SK-N-SH (cell line): ENCODE results near the gene ZNF559. TPM values are rescaled to one million over a fixed set of nuclear protein-coding genes. Genes with fewer than 3 reads are reported as not detected.

Experiments used
- CTCF ChIA-PET: fragments of 300-600, 350-600 bp; formaldehyde crosslinking; extraction: SDS; loops from one replicate; lab custom pipeline; 2021; lab: Yijun Ruan, JAX
- POLR2A ChIA-PET: fragments of 350-600 bp; sonication (Branson Sonifier 250); formaldehyde crosslinking; extraction: SDS; loops from one replicate; lab custom pipeline; 2020; ENCODE audit warnings: antibody characterized with exemption, inconsistent platforms; lab: Yijun Ruan, JAX
- DNase-seq: peaks from one replicate; pipeline ENCODE4 v3.0.0; 2012
- H2AFZ ChIP-seq: fragments of 200-600 bp; sonication (generic); 2 replicates; pipeline ENCODE4 v1.8.1; 2016; ENCODE audit warnings: antibody characterized with exemption, mild to moderate bottlenecking, low read depth
- H3F3A ChIP-seq: fragments of 200-600 bp; sonication (generic); replicated peaks from 2 replicates; pipeline ENCODE3; 2016; ENCODE audit warnings: antibody characterized with exemption, mild to moderate bottlenecking; ENCODE audit not compliant: insufficient read depth
- H3K27ac ChIP-seq, 2 experiments: fragments of 200-500 bp in 1 of 2; fragments of 200-600 bp in 1 of 2; sonication (Bioruptor generic) in 1 of 2; sonication (generic), shearing (Covaris generic) in 1 of 2; 2 replicates each; pipeline versions ENCODE4 v1.5.1 to v1.6.1; 2014 to 2016; ENCODE audit warnings: low read depth in 2 of 2, inconsistent platforms in 1 of 2, low read length in 1 of 2, mild to moderate bottlenecking in 1 of 2, mixed read lengths in 1 of 2
- H3K27me3 ChIP-seq: fragments of 200-600 bp; sonication (generic), shearing (Covaris generic); 2 replicates; pipeline ENCODE4 v1.6.1; 2016; ENCODE audit warnings: mixed run types; ENCODE audit not compliant: insufficient read depth
- H3K36me3 ChIP-seq, 2 experiments: fragments of 200-500 bp in 1 of 2; fragments of 200-600 bp in 1 of 2; sonication (Bioruptor generic) in 1 of 2; sonication (generic) in 1 of 2; replicated peaks in 1 of 2; 2 replicates each; pipeline versions ENCODE3 to v1.5.1; 2014 to 2016; ENCODE audit warnings: low read length in 1 of 2, mild to moderate bottlenecking in 1 of 2; ENCODE audit not compliant: insufficient read depth in 2 of 2, control insufficient read depth in 1 of 2
- H3K4me1 ChIP-seq, 2 experiments: fragments of 200-500 bp in 1 of 2; fragments of 200-600 bp in 1 of 2; sonication (Bioruptor generic) in 1 of 2; sonication (generic), shearing (Covaris generic) in 1 of 2; 2 replicates each; pipeline versions ENCODE4 v1.5.1 to v1.6.1; 2014 to 2016; ENCODE audit warnings: low read depth in 1 of 2, low read length in 1 of 2, mixed run types in 1 of 2; ENCODE audit not compliant: insufficient read depth in 2 of 2, control insufficient read depth in 1 of 2
- H3K4me2 ChIP-seq: fragments of 200-600 bp; sonication (generic), shearing (Covaris generic); 2 replicates; pipeline ENCODE4 v1.6.1; 2017; ENCODE audit warnings: mixed run types
- H3K4me3 ChIP-seq, 2 experiments: fragments of 200-500 bp in 1 of 2; fragments of 200-600 bp in 1 of 2; sonication (Bioruptor generic) in 1 of 2; sonication (generic), shearing (Covaris generic) in 1 of 2; 2 replicates each; pipeline versions ENCODE4 v1.5.1 to v1.8.1; 2014 to 2016; ENCODE audit warnings: low read depth in 2 of 2, inconsistent platforms in 1 of 2, low read length in 1 of 2, mild to moderate bottlenecking in 1 of 2, mixed read lengths in 1 of 2, moderate library complexity in 1 of 2
- H3K79me2 ChIP-seq: fragments of 200-600 bp; sonication (generic); 2 replicates; pipeline ENCODE4 v1.8.1; 2017; ENCODE audit warnings: mild to moderate bottlenecking; ENCODE audit not compliant: insufficient read depth
- H3K9ac ChIP-seq: fragments of 200-600 bp; sonication (generic); 2 replicates; pipeline ENCODE4 v1.6.1; 2017; ENCODE audit warnings: mixed run types
- H3K9me2 ChIP-seq: fragments of 200-600 bp; sonication (generic); 2 replicates; pipeline ENCODE4 v1.6.1; 2017; ENCODE audit warnings: mixed run types
- H3K9me3 ChIP-seq: fragments of 200-600 bp; sonication (generic); 2 replicates; pipeline ENCODE4 v1.6.1; 2017; ENCODE audit warnings: mixed run types, mild to moderate bottlenecking, moderate library complexity
- H4K20me1 ChIP-seq: fragments of 200-600 bp; sonication (generic); 2 replicates; pipeline ENCODE4 v1.6.1; 2017; ENCODE audit warnings: mild to moderate bottlenecking, mixed run types; ENCODE audit not compliant: insufficient read depth
- CHD2 ChIP-seq: fragments of 150-350 bp; IDR thresholded peaks from 2 replicates; pipeline ENCODE4 v1.6.1; 2018; ENCODE audit warnings: low read length; ENCODE audit not compliant: partially characterized antibody
- FOSL2 ChIP-seq: IDR thresholded peaks from 2 replicates; pipeline ENCODE4 v1.4.0; 2012; ENCODE audit warnings: low read depth, mild to moderate bottlenecking, moderate library complexity, borderline replicate concordance
- FOXJ3 ChIP-seq: sonication (generic); formaldehyde crosslinking; IDR thresholded peaks from 2 replicates; pipeline ENCODE4 v1.5.1; 2020; ENCODE audit warnings: mild to moderate bottlenecking, missing genetic modification reagents
- GABPA ChIP-seq: IDR thresholded peaks from 2 replicates; pipeline ENCODE4 v1.4.0; 2012; ENCODE audit warnings: low read depth, mild to moderate bottlenecking
- GATA2 ChIP-seq: sonication (generic); formaldehyde crosslinking; IDR thresholded peaks from 2 replicates; pipeline ENCODE4 v1.5.0; 2020; ENCODE audit warnings: mild to moderate bottlenecking, missing genetic modification reagents
- MEF2A ChIP-seq: IDR thresholded peaks from 2 replicates; pipeline ENCODE4 v1.4.0; 2012; ENCODE audit warnings: low read depth, borderline replicate concordance
- MXI1 ChIP-seq: IDR thresholded peaks from 2 replicates; pipeline ENCODE4 v1.6.1; 2012; ENCODE audit warnings: mild to moderate bottlenecking, low read depth, low read length, improper control_type of control experiment
- NFIC ChIP-seq: IDR thresholded peaks from 2 replicates; pipeline ENCODE4 v1.4.0; 2012; ENCODE audit warnings: borderline replicate concordance
- PBX3 ChIP-seq: IDR thresholded peaks from 2 replicates; pipeline ENCODE4; 2012
- POLR2AphosphoS5 ChIP-seq: IDR thresholded peaks from 2 replicates; pipeline ENCODE4 v1.6.1; 2012; ENCODE audit warnings: low read depth, low read length
- RCOR1 ChIP-seq: fragments of 150-350 bp; IDR thresholded peaks from 2 replicates; pipeline ENCODE4 v1.6.1; 2017; ENCODE audit warnings: antibody characterized with exemption, low read length
- RXRA ChIP-seq: IDR thresholded peaks from 2 replicates; pipeline ENCODE4 v1.4.0; 2012; ENCODE audit warnings: low read depth, mild to moderate bottlenecking, borderline replicate concordance
- SIN3A ChIP-seq: IDR thresholded peaks from 2 replicates; pipeline ENCODE4 v1.6.1; 2012; ENCODE audit warnings: low read depth, mild to moderate bottlenecking, low read length, moderate library complexity, borderline replicate concordance
- SMC3 ChIP-seq: IDR thresholded peaks from 2 replicates; pipeline ENCODE4 v1.6.1; 2012; ENCODE audit warnings: low read depth, low read length, improper control_type of control experiment
- TCF12 ChIP-seq: IDR thresholded peaks from 2 replicates; pipeline ENCODE4 v1.4.0; 2012
- USF1 ChIP-seq: IDR thresholded peaks from 2 replicates; pipeline ENCODE4 v1.4.0; 2012; ENCODE audit warnings: low read depth, borderline replicate concordance
- USF2 ChIP-seq: fragments of 150-350 bp; IDR thresholded peaks from 2 replicates; pipeline ENCODE4 v1.6.1; 2017; ENCODE audit warnings: antibody characterized with exemption, low read length, low read depth, borderline replicate concordance
- YY1 ChIP-seq: IDR thresholded peaks from 2 replicates; pipeline ENCODE4 v1.4.0; 2012; ENCODE audit warnings: low read depth, mild to moderate bottlenecking
- WGBS: methylation state at CpG from one replicate; pipeline ENCODE4 v1.1.6; 2017; ENCODE audit warnings: low lambda C conversion rate; 5-methylcytosine and 5-hydroxymethylcytosine counted together
- polyA plus RNA-seq, 3 experiments: library from polyadenylated mRNA; depleted of rRNA; stranded (reverse); fragments of >200 nt; gene quantifications; 2 replicates each; pipeline ENCODE4 v1.2.3, GENCODE V29; 2012

ZNF559 gene
- polyA plus RNA-seq, 1 of the 3 experiments (the other 2 are of a cell fraction): 10.4 TPM

GRCh38 chr19:9381361-9381785 is 57.4 kb downstream of the ZNF559 start:
- TF ChIP-seq NFIC: no peak
- no peak for TF ChIP-seq SIN3A
- no peak for TF ChIP-seq RXRA
- TF ChIP-seq USF2: no peak
- TF ChIP-seq CHD2: no peak
- no peak for TF ChIP-seq MXI1
- TF ChIP-seq GABPA: no peak
- TF ChIP-seq GATA2 (CRISPR knock-in tag): no peak
- TF ChIP-seq SMC3: no peak
- no peak for TF ChIP-seq USF1
- TF ChIP-seq FOSL2: no peak
- no peak for TF ChIP-seq POLR2AphosphoS5
- TF ChIP-seq FOXJ3 (CRISPR knock-in tag): no peak
- no peak for TF ChIP-seq RCOR1
- no peak for TF ChIP-seq PBX3
- TF ChIP-seq MEF2A: no peak
- no peak for TF ChIP-seq TCF12
- TF ChIP-seq YY1: no peak
- H3K36me3 ChIP-seq: peaks cover 60 to 88% of the 10 kb centered on the region in 2 experiments

More at GRCh38 chr19:9381361-9381785, 57.4 kb downstream of the ZNF559 start:
- Histone ChIP-seq H3K9me3 (peaks cover 43% of the 10 kb centered on the region), H4K20me1 (no peaks in the 10 kb centered on the region), H3K9ac (no peak overlapping the region), H3K9me2 (no peaks in the 10 kb centered on the region), H3K4me1 (no peaks in the 10 kb centered on the region), H3K79me2 (no peaks in the 10 kb centered on the region), H3K27me3 (no peaks in the 10 kb centered on the region), H3K4me2 (no peak overlapping the region), H3F3A (no peaks in the 10 kb centered on the region), H2AFZ (no peak overlapping the region), H3K27ac (no peak overlapping the region), H3K4me3 (no peak overlapping the region; a peak in 1 of 4 replicates)
- WGBS: 38% methylated on average over 4 of the region's 4 CpGs
- DNase-seq: no peak
- CTCF ChIA-PET: no interaction called here
- POLR2A ChIA-PET: no interaction called here

Other genes with a start within 250 kb of the ZNF559 start
- not detected in 2 replicates for gene OR1M1, start 237.1 kb upstream of the ZNF559 start, polyA plus RNA-seq (2012; rRNA removed)
- gene OR7G2, start 216.7 kb upstream of the ZNF559 start, polyA plus RNA-seq (2012; rRNA removed): not detected in 2 replicates
- not detected in 2 replicates for gene OR7G1, start 208.4 kb upstream of the ZNF559 start, polyA plus RNA-seq (2012; rRNA removed)
- gene OR7G3, start 197.2 kb upstream of the ZNF559 start, polyA plus RNA-seq (2012; rRNA removed): not detected in 2 replicates
- gene ZNF317, start 183.8 kb upstream of the ZNF559 start, polyA plus RNA-seq (2012; rRNA removed): 13.2 and 16.0 TPM in 2 replicates
- not detected in 2 replicates for gene OR7D2, start 145.2 kb upstream of the ZNF559 start, polyA plus RNA-seq (2012; rRNA removed)
- not detected in 2 replicates for gene OR7D4, start 104.6 kb upstream of the ZNF559 start, polyA plus RNA-seq (2012; rRNA removed)
- gene OR7E24, start 73.2 kb upstream of the ZNF559 start, polyA plus RNA-seq (2012; rRNA removed): not detected in 2 replicates
- gene ZNF699, start 14.3 kb upstream of the ZNF559 start, polyA plus RNA-seq (2012; rRNA removed): 0.97 and 1.2 TPM in 2 replicates
- gene ZNF177, start 38.8 kb downstream of the ZNF559 start, polyA plus RNA-seq (2012; rRNA removed): 2.6 and 3.6 TPM in 2 replicates
- 11.1 and 19.6 TPM in 2 replicates for gene ZNF266, start 111.4 kb downstream of the ZNF559 start, polyA plus RNA-seq (2012; rRNA removed)
- gene ZNF560, start 174.4 kb downstream of the ZNF559 start, polyA plus RNA-seq (2012; rRNA removed): 0.10 TPM in 2 replicates
- gene ZNF426, start 214.5 kb downstream of the ZNF559 start, polyA plus RNA-seq (2012; rRNA removed): 2.4 and 3.5 TPM in 2 replicates